Uterus (tissue), 4 donors: ENCODE results near the gene CYP2W1. TPM values are rescaled to one million over a fixed set of nuclear protein-coding genes. Genes with fewer than 3 reads are reported as not detected.

ENCODE experiments used
- DNase-seq, 2 donors: peaks; one replicate each; pipeline ENCODE4 v3.0.0-alpha.2; 2019 to 2020
- H3K27ac ChIP-seq, 2 donors: fragments of 200-600 bp; sonication (generic); 1 replicate in 1 of 2; 2 replicates in 1 of 2; pipeline ENCODE4 v1.5.1; 2016 to 2018
- H3K27me3 ChIP-seq, 2 donors: fragments of 200-600 bp; sonication (generic); one replicate each; pipeline ENCODE4 v1.5.1; 2018 to 2019; ENCODE audit warnings: control low read depth in 1 of 2
- H3K36me3 ChIP-seq, 2 donors: fragments of 200-600 bp; sonication (generic); one replicate each; pipeline ENCODE4 v1.5.1; 2019; ENCODE audit warnings: control low read depth in 1 of 2
- H3K4me1 ChIP-seq, 2 donors: fragments of 200-600 bp; sonication (generic); one replicate each; pipeline ENCODE4 v1.5.1; 2018 to 2019; ENCODE audit warnings: control low read depth in 1 of 2
- H3K4me3 ChIP-seq, 2 donors: fragments of 200-600 bp; sonication (generic); 1 replicate in 1 of 2; 2 replicates in 1 of 2; pipeline ENCODE4 v1.5.1; 2018 to 2019; ENCODE audit warnings: mild to moderate bottlenecking in 1 of 2
- H3K9me3 ChIP-seq, 2 donors: fragments of 200-600 bp; sonication (generic); one replicate each; pipeline ENCODE4 v1.5.1; 2019; ENCODE audit warnings: control low read depth in 1 of 2
- CTCF ChIP-seq, 4 experiments: fragments of 200-600 bp in 2 of 4; fragments of 450-650 bp in 2 of 4; sonication (generic) in 2 of 4; IDR thresholded peaks; one replicate each; pipeline ENCODE4 v1.5.1; 2016 to 2019; ENCODE audit warnings: antibody characterized with exemption in 4 of 4, mild to moderate bottlenecking in 2 of 4, moderate library complexity in 1 of 4
- POLR2A ChIP-seq, 2 donors: fragments of 450-650 bp; IDR thresholded peaks; one replicate each; pipeline ENCODE4 v1.6.1; 2016; ENCODE audit warnings: antibody characterized with exemption in 2 of 2, mild to moderate bottlenecking in 1 of 2, moderate library complexity in 1 of 2
- intact Hi-C: fragments of 100-400 bp; cut with DNase I; formaldehyde crosslinking; loops from one replicate; pipeline ENCODE4 v1.15.1; 2023; ENCODE audit warnings: low total_unique reads
- total RNA-seq, 4 donors: library from RNA; depleted of rRNA in 3 of 4; stranded (reverse); fragments of >200 nt in 3 of 4; gene quantifications; one replicate each; pipeline versions ENCODE4 v1.1.0 to v1.2.4, GENCODE V29; 2014 to 2023
- donor health status: DM: yes; HTN: yes; CAD: no.

Gene CYP2W1
- total RNA-seq, 4 donors from 2014 or later = 6.6 TPM; not detected in 3

DNA sequence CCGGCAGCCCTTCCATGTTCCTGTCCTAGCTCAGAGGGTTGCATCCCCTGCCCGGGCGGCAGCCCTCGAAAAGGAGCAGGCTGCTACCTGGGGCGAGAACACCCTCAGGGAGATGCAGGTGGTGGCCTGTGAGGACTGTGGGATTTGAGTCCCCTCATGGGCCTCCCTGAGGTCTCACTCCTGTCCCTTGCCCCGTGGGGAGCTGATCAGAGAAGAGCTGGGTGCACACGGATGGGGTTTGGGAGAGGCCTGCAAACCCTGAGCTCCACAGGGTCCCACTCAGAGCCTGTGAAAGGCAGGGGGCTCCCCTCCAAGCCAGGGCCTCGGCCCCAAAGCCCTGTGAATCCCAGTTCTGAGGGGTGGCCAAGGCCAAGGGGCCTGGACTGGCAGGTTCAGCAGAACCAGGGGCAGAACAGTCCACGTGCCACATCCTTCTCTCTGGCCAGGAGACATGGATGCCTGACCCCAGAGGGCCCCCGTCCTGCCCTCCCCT lies 424 bp upstream of the CYP2W1 start:
- no peak overlapping the region for H3K27ac ChIP-seq
- TF ChIP-seq POLR2A (IDR thresholded peaks at IDR 0.05) = no peak
- TF ChIP-seq CTCF (IDR thresholded peaks at IDR 0.05) = no peak
- H3K9me3 ChIP-seq = no peaks in the 10 kb centered on the region
- H3K4me1 ChIP-seq = no peaks in the 10 kb centered on the region
- DNase-seq = no peak
- H3K36me3 ChIP-seq = no peaks in the 10 kb centered on the region
- intact Hi-C loops = no loop called here
- peaks cover 4 to 19% of the 10 kb centered on the region in 2 donors for H3K27me3 ChIP-seq
- H3K4me3 ChIP-seq = no peak overlapping the region

- Histone ChIP-seq H3K27me3 (peaks cover 4 to 23% of the 10 kb centered on the region in 2 donors), H3K36me3 (no peaks in the 10 kb centered on the region), H3K27ac (no peak overlapping the region), H3K4me1 (no peaks in the 10 kb centered on the region), H3K4me3 (no peak overlapping the region), H3K9me3 (no peaks in the 10 kb centered on the region)
- DNase-seq = no peak
- intact Hi-C loops = no loop called here
- TF ChIP-seq POLR2A (IDR thresholded peaks at IDR 0.05) (no peak), CTCF (IDR thresholded peaks at IDR 0.05) (no peak)
Observed at GRCh38 chr7:983616-984071, 663 bp downstream of the CYP2W1 start.

GRCh38 chr7:984361-985126 lies 1.6 kb downstream of the CYP2W1 start:
- intact Hi-C loops = no loop called here
- no peak overlapping the region for H3K27ac ChIP-seq
- peaks cover 4 to 23% of the 10 kb centered on the region in 2 donors for H3K27me3 ChIP-seq
- H3K4me1 ChIP-seq = no peaks in the 10 kb centered on the region
- no peaks in the 10 kb centered on the region for H3K36me3 ChIP-seq
- no peaks in the 10 kb centered on the region for H3K9me3 ChIP-seq
- no peak for TF ChIP-seq POLR2A (IDR thresholded peaks at IDR 0.05)
- no peak for TF ChIP-seq CTCF (IDR thresholded peaks at IDR 0.05)
- H3K4me3 ChIP-seq = no peak overlapping the region
- DNase-seq = no peak

GRCh38 chr7:985127-985416 lies 2.1 kb downstream of the CYP2W1 start:
- TF ChIP-seq POLR2A (IDR thresholded peaks at IDR 0.05) = no peak
- no peak for TF ChIP-seq CTCF (IDR thresholded peaks at IDR 0.05)
- no peak overlapping the region for H3K4me3 ChIP-seq
- H3K4me1 ChIP-seq = no peaks in the 10 kb centered on the region
- intact Hi-C loops = no loop called here
- H3K9me3 ChIP-seq = no peaks in the 10 kb centered on the region
- peaks cover 4 to 23% of the 10 kb centered on the region in 2 donors for H3K27me3 ChIP-seq
- H3K36me3 ChIP-seq = no peaks in the 10 kb centered on the region
- DNase-seq = no peak
- no peak overlapping the region for H3K27ac ChIP-seq

DNA sequence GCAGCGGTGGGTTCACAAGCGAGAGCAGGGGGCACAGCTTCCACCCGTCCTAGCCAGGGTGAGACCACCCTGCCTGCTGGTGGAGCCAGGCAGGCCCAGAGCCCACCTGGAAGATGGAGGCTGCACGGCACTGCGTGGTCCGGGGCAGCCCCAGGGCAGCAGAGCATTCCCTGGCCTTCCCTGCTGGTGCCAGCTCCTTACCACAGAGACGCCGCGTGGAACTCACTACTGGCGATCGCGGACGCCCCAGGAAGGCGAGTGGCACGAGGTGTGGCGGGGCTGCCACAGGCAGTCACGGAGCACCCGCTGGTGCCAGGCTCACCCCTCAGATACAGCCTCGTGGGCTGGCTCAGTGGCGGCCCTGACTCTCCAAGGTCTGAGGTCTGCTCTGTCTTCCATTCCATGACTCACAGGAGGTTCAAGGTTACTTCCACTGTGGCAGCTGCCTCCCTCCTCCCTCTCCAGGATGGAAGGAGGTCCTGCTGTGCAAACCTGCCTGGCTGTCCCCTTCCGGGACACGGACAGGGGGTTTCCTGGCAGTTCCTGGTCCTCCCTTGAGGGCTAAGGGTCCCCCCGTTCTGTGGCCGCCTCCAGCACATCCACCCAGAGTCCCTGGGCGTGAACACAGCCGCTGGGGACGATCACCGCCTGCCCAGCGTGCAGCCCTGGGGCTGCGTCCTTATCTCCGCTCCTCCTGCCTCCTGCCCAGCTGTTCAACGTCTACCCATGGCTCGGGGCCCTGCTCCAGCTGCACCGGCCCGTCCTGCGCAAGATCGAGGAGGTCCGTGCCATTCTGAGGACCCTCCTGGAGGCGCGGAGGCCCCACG lies 3.1 kb downstream of the CYP2W1 start:
- Histone ChIP-seq H3K4me3 (no peak overlapping the region), H3K36me3 (no peaks in the 10 kb centered on the region), H3K9me3 (no peaks in the 10 kb centered on the region), H3K4me1 (no peaks in the 10 kb centered on the region), H3K27me3 (peaks cover 4 to 23% of the 10 kb centered on the region in 2 donors), H3K27ac (no peak overlapping the region)
- DNase-seq = no peak
- intact Hi-C loops = no loop called here
- TF ChIP-seq CTCF (IDR thresholded peaks at IDR 0.05) (no peak), POLR2A (IDR thresholded peaks at IDR 0.05) (no peak)
